GM21737 (cell line): ENCODE results near the gene FAM53B.

Experiments
- ATAC-seq: cut with Tn5 transposase; IDR thresholded peaks from one replicate; pipeline ENCODE4 v1.9.1; 2021; ENCODE audit warnings: mild to moderate bottlenecking, moderate library complexity; ENCODE audit not compliant: unreplicated experiment

Gene FAM53B

GRCh38 chr10:124652200-124652599 lies 92.0 kb downstream of the FAM53B start:
- no peak for ATAC-seq

GRCh38 chr10:124651402-124651891 lies 92.7 kb downstream of the FAM53B start:
- no peak for ATAC-seq

- ATAC-seq, result no peak
Observed at GRCh38 chr10:124650820-124651401, 93.3 kb downstream of the FAM53B start.

- ATAC-seq, result no peak
Observed at GRCh38 chr10:124650263-124650662, 93.9 kb downstream of the FAM53B start.

GRCh38 chr10:124649214-124649613 lies 95.0 kb downstream of the FAM53B start:
- ATAC-seq, result no peak

- ATAC-seq, result no peak
Observed at GRCh38 chr10:124648738-124649137, 95.4 kb downstream of the FAM53B start.

- ATAC-seq, result no peak
Observed at GRCh38 chr10:124648131-124648475, 96.1 kb downstream of the FAM53B start.

- ATAC-seq, result peak; percentile 60
Observed at GRCh38 chr10:124647421-124648130, 96.6 kb downstream of the FAM53B start.

- no peak for ATAC-seq
Observed at GRCh38 chr10:124646483-124647352, 97.5 kb downstream of the FAM53B start.

GRCh38 chr10:124645467-124646095 lies 98.6 kb downstream of the FAM53B start:
- ATAC-seq, result no peak

- ATAC-seq, result no peak
Observed at GRCh38 chr10:124644771-124645415, 99.3 kb downstream of the FAM53B start.

- ATAC-seq, result no peak
Observed at GRCh38 chr10:124644236-124644635, 99.9 kb downstream of the FAM53B start.

GRCh38 chr10:124643330-124644009 lies 100.7 kb downstream of the FAM53B start:
- ATAC-seq, result no peak

- ATAC-seq, result no peak
Observed at GRCh38 chr10:124642088-124642710, 102.0 kb downstream of the FAM53B start.

- peak; percentile 39 for ATAC-seq
Observed at GRCh38 chr10:124641282-124642087, 102.7 kb downstream of the FAM53B start.

- ATAC-seq, result peak; percentile 44
Observed at GRCh38 chr10:124640538-124641231, 103.5 kb downstream of the FAM53B start.

- ATAC-seq, result no peak
Observed at GRCh38 chr10:124640056-124640455, 104.1 kb downstream of the FAM53B start.

- no peak for ATAC-seq
Observed at GRCh38 chr10:124639646-124640045, 104.5 kb downstream of the FAM53B start.
